CD4-positive, alpha-beta T cell treated with Interleukin-12 subunit alpha and Interleukin-12 subunit beta, for 1 hour (primary cell): ENCODE results near the gene MPZL3.
"Not testable (repeated sequence)": the region's sequence is repeated elsewhere in the genome, so short reads cannot be mapped to it uniquely, and the experiment has no call there.

Experiments used
- DNase-seq: peaks from one replicate; pipeline ENCODE4 v3.0.0-alpha.2; 2020

MPZL3 gene

DNA sequence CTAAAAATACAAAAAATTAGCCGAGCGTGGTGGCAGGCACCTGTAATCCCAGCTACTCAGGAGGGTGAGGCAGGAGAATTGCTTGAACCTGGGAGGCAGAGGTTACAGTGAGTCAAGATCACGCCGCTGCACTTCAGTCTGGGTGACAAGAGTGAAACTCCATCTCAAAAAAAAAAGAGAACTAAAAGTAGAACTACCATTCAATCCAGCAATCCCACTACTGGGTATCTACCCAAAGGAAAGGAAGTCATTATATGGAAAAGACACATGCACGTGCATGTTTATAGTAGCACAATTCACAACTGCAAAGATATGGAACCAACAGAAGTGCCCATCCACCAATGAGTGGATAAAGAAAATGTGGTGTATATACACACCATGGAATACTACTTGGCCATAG, 68.5 kb downstream of the MPZL3 start:
- not testable (repeated sequence) for DNase-seq

GRCh38 chr11:118180300-118180703, 71.9 kb downstream of the MPZL3 start:
- DNase-seq = no peak

GRCh38 chr11:118176778-118177134, 75.4 kb downstream of the MPZL3 start:
- no peak for DNase-seq
